Activated B cell treated with CpG ODN at 0.5 μM for 24 hours (primary cell): ENCODE measurements around the gene ALLC. TPM values are rescaled to one million over a fixed set of nuclear protein-coding genes. Genes with fewer than 3 reads are reported as not detected.
"Not testable (repeated sequence)": the region's sequence is repeated elsewhere in the genome, so short reads cannot be mapped to it uniquely, and the experiment has no call there.

Source experiments
- ATAC-seq: fragments of 200-7000 bp; cut with Tn5 transposase; one replicate; pipeline ENCODE4 v1.10.0; 2021; ENCODE audit warnings: low read depth, mild to moderate bottlenecking, moderate library complexity
- CTCF ChIA-PET: fragments of 350-600 bp; sonication (Branson Sonifier 250); formaldehyde crosslinking; loops from one replicate; lab custom pipeline; 2021; ENCODE audit warnings: antibody characterized with exemption; lab: Charles Lee
- POLR2A ChIA-PET: fragments of 350-600 bp; sonication (Branson Sonifier 250); formaldehyde crosslinking; loops from one replicate; lab custom pipeline; 2021; ENCODE audit warnings: antibody characterized with exemption; lab: Charles Lee
- DNase-seq: peaks from one replicate; pipeline ENCODE4 v3.0.0; 2022
- H3K27ac Mint-ChIP-seq: one replicate; pipeline ENCODE4 v1.8.0; 2020; ENCODE audit warnings: mixed read lengths
- H3K27me3 Mint-ChIP-seq: one replicate; pipeline ENCODE4 v1.8.0; 2021; ENCODE audit warnings: mixed read lengths
- H3K36me3 Mint-ChIP-seq: one replicate; pipeline ENCODE4 v1.8.0; 2021; ENCODE audit warnings: low read depth, mixed read lengths
- H3K4me1 Mint-ChIP-seq: one replicate; pipeline ENCODE4 v1.8.0; 2021; ENCODE audit warnings: mixed read lengths
- H3K4me3 Mint-ChIP-seq: one replicate; pipeline ENCODE4 v1.8.0; 2020; ENCODE audit warnings: mild to moderate bottlenecking, mixed read lengths
- H3K9me3 Mint-ChIP-seq: one replicate; pipeline ENCODE4 v1.8.0; 2020; ENCODE audit warnings: mixed read lengths
- CTCF ChIP-seq: fragments of 200-600 bp; IDR thresholded peaks from one replicate; pipeline ENCODE4 v1.8.0; 2022; ENCODE audit warnings: antibody characterized with exemption, mild to moderate bottlenecking
- intact Hi-C: fragments of 100-400 bp; cut with micrococcal nuclease; formaldehyde crosslinking; loops from one replicate; pipeline ENCODE4 v1.15.1; 2024
- total RNA-seq: library from RNA; stranded (reverse); gene quantifications from 2 replicates; pipeline ENCODE4 v1.2.3, GENCODE V29; 2022

ALLC gene
- total RNA-seq, 1 donor from 2014 or later, result not detected

- POLR2A ChIA-PET, result no interaction called here
- H3K27ac Mint-ChIP-seq, result no peak overlapping the region
- H3K36me3 Mint-ChIP-seq, result no peaks in the 10 kb centered on the region
- DNase-seq, result no peak
- CTCF ChIA-PET, result no interaction called here
- no peaks in the 10 kb centered on the region for H3K4me1 Mint-ChIP-seq
- TF ChIP-seq CTCF, result no peak
- peaks cover 3% of the 10 kb centered on the region for H3K27me3 Mint-ChIP-seq
- H3K4me3 Mint-ChIP-seq, result no peak overlapping the region
- intact Hi-C loops, result no loop called here
- peaks cover 2% of the 10 kb centered on the region for H3K9me3 Mint-ChIP-seq
- ATAC-seq, result no peak
Observed at GRCh38 chr2:3611589-3611988, 46.4 kb upstream of the ALLC start.

- ChIA-PET POLR2A (no interaction called here), CTCF (no interaction called here)
- intact Hi-C loops, result no loop called here
- no peak for TF ChIP-seq CTCF
- no peak for ATAC-seq
- Mint-ChIP-seq H3K4me1 (no peaks in the 10 kb centered on the region), H3K27ac (no peak overlapping the region), H3K36me3 (no peaks in the 10 kb centered on the region), H3K27me3 (peaks cover 3% of the 10 kb centered on the region), H3K9me3 (peaks cover 5% of the 10 kb centered on the region), H3K4me3 (no peak overlapping the region)
- no peak for DNase-seq
Observed at GRCh38 chr2:3612639-3613523, 45.1 kb upstream of the ALLC start.

- no peaks in the 10 kb centered on the region for H3K4me1 Mint-ChIP-seq
- POLR2A ChIA-PET, result interaction anchor here (0.7 kb wide), 1 partner anchor 10 kb away, joined by 4 read pairs; no protein-coding TSS in a partner anchor
- H3K27me3 Mint-ChIP-seq, result peaks cover 3% of the 10 kb centered on the region
- ATAC-seq (no peak), DNase-seq (no peak)
- intact Hi-C loops, result no loop called here
- H3K4me3 Mint-ChIP-seq, result no peak overlapping the region
- no peak overlapping the region for H3K27ac Mint-ChIP-seq
- no peaks in the 10 kb centered on the region for H3K36me3 Mint-ChIP-seq
- CTCF ChIA-PET, result no interaction called here
- peaks cover 5% of the 10 kb centered on the region for H3K9me3 Mint-ChIP-seq
- TF ChIP-seq CTCF, result no peak
Observed at GRCh38 chr2:3613524-3613905, 44.5 kb upstream of the ALLC start.

GRCh38 chr2:3614743-3615142 lies 43.3 kb upstream of the ALLC start:
- DNase-seq, result not testable (repeated sequence)

GRCh38 chr2:3615541-3616200 lies 42.3 kb upstream of the ALLC start:
- H3K27ac Mint-ChIP-seq, intact Hi-C loops, H3K4me3 Mint-ChIP-seq, DNase-seq, H3K27me3 Mint-ChIP-seq, ATAC-seq, H3K9me3 Mint-ChIP-seq, H3K36me3 Mint-ChIP-seq, CTCF ChIA-PET, H3K4me1 Mint-ChIP-seq, POLR2A ChIA-PET: not testable (repeated sequence)

More at GRCh38 chr2:3614743-3615142, 43.3 kb upstream of the ALLC start:
- intact Hi-C loops, CTCF ChIA-PET, H3K27me3 Mint-ChIP-seq, POLR2A ChIA-PET, H3K4me3 Mint-ChIP-seq, H3K36me3 Mint-ChIP-seq, H3K4me1 Mint-ChIP-seq, ATAC-seq, H3K9me3 Mint-ChIP-seq, H3K27ac Mint-ChIP-seq: not testable (repeated sequence)

GRCh38 chr2:3616435-3617197 lies 41.4 kb upstream of the ALLC start:
- CTCF ChIA-PET, H3K36me3 Mint-ChIP-seq, H3K27me3 Mint-ChIP-seq, ATAC-seq, H3K9me3 Mint-ChIP-seq, H3K27ac Mint-ChIP-seq, intact Hi-C loops, DNase-seq, POLR2A ChIA-PET, H3K4me3 Mint-ChIP-seq, H3K4me1 Mint-ChIP-seq: not testable (repeated sequence)
